Measurements from ENCODE around the gene MLXIPL.

DNA sequence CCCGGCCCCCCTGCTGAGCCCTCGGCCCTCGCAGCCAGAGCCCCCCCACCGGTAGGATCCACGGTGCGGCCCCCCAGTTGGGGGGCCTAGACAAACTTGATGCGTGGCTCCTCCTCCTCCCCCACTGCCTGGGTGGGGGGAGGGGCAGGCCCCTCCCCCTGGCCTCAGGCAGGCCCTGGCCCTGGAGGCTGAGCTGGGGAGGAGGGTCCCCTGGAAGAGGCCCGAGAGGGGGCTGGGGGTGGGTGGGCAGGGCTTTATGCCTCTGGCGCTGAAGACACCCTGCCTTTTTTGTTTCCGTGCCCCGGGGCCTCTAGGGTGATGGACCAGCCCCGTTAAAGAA, 47.0 kb upstream of the MLXIPL start:
- TF ChIP-seq, protein P1, sequence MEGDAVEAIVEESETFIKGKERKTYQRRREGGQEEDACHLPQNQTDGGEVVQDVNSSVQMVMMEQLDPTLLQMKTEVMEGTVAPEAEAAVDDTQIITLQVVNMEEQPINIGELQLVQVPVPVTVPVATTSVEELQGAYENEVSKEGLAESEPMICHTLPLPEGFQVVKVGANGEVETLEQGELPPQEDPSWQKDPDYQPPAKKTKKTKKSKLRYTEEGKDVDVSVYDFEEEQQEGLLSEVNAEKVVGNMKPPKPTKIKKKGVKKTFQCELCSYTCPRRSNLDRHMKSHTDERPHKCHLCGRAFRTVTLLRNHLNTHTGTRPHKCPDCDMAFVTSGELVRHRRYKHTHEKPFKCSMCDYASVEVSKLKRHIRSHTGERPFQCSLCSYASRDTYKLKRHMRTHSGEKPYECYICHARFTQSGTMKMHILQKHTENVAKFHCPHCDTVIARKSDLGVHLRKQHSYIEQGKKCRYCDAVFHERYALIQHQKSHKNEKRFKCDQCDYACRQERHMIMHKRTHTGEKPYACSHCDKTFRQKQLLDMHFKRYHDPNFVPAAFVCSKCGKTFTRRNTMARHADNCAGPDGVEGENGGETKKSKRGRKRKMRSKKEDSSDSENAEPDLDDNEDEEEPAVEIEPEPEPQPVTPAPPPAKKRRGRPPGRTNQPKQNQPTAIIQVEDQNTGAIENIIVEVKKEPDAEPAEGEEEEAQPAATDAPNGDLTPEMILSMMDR (IDR thresholded peaks at IDR 0.05): no peak
- no peak for TF ChIP-seq POLR2A (IDR thresholded peaks at IDR 0.05)
